GM19463 (cell line): ENCODE results near the gene EML1.

Experiments used
- ATAC-seq: cut with Tn5 transposase; IDR thresholded peaks from one replicate; pipeline ENCODE4 v1.9.1; 2021; ENCODE audit warnings: mild to moderate bottlenecking, moderate library complexity; ENCODE audit not compliant: unreplicated experiment

Gene EML1, protein sequence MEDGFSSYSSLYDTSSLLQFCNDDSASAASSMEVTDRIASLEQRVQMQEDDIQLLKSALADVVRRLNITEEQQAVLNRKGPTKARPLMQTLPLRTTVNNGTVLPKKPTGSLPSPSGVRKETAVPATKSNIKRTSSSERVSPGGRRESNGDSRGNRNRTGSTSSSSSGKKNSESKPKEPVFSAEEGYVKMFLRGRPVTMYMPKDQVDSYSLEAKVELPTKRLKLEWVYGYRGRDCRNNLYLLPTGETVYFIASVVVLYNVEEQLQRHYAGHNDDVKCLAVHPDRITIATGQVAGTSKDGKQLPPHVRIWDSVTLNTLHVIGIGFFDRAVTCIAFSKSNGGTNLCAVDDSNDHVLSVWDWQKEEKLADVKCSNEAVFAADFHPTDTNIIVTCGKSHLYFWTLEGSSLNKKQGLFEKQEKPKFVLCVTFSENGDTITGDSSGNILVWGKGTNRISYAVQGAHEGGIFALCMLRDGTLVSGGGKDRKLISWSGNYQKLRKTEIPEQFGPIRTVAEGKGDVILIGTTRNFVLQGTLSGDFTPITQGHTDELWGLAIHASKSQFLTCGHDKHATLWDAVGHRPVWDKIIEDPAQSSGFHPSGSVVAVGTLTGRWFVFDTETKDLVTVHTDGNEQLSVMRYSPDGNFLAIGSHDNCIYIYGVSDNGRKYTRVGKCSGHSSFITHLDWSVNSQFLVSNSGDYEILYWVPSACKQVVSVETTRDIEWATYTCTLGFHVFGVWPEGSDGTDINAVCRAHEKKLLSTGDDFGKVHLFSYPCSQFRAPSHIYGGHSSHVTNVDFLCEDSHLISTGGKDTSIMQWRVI

GRCh38 chr14:99793213-99794150 lies at the start of gene EML1:
Gene EML1 (plus strand): TSS chr14:99793413. CDS start chr14:99793477, 64 bp downstream.
- ATAC-seq, result peak; percentile 94

DNA sequence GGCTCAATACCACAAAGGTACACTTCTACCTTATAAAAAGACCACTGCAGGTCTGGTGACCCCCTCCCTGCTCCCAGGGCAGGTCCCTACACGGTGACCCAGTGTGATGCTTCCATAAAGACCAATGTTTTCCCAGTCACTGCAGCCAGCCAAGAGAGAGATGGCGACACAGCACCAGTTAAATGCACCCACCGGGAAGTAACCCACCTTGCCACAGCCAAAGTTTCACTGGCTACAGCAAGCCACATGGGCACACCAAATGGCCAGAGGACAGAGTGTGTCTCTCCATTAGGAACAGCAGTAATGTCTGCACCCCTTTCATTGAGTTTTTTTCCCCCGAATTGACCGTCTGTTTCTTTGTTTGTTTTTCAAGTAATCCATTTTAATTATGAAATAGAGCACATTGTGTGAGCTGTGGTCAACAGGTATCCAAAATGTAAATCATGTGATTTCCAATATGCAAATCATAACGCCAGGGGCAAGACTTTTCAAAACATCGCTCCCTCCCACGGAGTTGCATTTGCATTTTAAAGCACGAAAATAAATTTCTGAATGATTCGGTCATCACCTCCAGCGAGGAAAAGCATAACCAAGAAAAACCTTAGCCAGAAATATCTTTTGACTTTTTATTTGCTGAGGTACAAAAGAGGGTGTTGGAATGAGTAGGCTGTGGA lies 48.9 kb upstream of the EML1 start:
- ATAC-seq, result no peak

- no peak for ATAC-seq
Measured at GRCh38 chr14:99744873-99745224, 48.4 kb upstream of the EML1 start.

GRCh38 chr14:99745307-99745951 lies 47.8 kb upstream of the EML1 start:
- no peak for ATAC-seq

- no peak for ATAC-seq
Measured at GRCh38 chr14:99747167-99747566, 46.0 kb upstream of the EML1 start.

DNA sequence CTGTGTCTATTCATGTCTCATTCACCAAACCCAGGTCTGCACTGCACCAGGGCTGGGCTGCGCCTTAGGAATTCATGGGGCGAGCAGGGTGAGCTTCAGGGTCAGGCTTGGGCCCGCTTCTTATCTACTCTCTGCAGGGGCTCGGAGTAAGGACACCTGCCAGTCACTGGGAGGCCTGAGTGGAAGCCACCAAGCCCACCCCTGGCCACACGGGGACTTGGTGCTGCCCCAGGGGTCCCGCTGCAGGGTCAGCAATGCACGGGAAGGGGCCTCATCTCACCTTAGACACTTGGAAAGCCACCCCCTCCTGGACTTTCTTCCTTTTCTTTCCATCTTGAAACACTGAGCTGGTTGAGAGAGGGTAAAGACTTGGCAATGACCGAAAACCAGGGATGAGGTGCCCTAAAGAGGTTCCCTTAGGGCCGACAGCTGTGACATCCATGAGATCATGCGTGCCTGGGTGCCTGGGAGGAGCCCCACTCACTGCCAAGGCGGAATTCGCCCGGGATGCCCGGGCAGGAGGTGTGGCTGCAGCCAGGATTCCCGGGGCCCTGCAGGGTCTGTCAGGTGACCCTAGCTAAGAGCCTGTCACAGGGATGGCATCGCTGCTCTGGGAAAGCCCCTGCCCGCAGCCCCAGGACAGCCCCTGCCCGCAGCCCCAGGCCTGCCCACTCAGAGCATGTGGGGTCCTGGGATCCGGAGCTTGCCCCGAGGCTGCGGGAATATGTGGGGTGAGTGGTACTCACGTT lies 45.5 kb upstream of the EML1 start:
- no peak for ATAC-seq

DNA sequence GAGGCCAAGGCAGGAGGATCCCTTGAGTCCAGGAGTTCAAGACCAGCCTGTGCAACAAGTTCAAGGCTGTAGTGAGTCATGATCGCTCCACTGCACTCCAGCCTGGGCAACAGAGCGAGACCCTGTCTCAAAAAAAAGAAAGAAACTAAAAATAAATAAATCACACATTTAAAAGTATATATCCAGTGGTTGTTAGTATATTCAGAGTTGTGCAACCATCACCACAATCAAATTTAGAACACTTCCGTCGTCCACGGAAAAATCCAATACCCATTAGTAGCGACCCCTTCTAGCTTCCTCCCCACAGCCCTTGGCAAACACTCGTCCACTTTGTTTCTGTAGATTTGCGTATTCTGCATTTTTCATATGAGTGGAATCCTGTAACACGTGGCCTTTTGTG lies 44.7 kb upstream of the EML1 start:
- ATAC-seq, result no peak

GRCh38 chr14:99749142-99749541 lies 44.1 kb upstream of the EML1 start:
- ATAC-seq, result no peak

GRCh38 chr14:99749763-99750715 lies 43.2 kb upstream of the EML1 start:
- no peak for ATAC-seq

- ATAC-seq, result no peak
Measured at GRCh38 chr14:99750746-99751450, 42.3 kb upstream of the EML1 start.

GRCh38 chr14:99751539-99752485 lies 41.4 kb upstream of the EML1 start:
- no peak for ATAC-seq

- ATAC-seq, result no peak
Measured at GRCh38 chr14:99752486-99753121, 40.6 kb upstream of the EML1 start.

- no peak for ATAC-seq
Measured at GRCh38 chr14:99753225-99754140, 39.7 kb upstream of the EML1 start.

DNA sequence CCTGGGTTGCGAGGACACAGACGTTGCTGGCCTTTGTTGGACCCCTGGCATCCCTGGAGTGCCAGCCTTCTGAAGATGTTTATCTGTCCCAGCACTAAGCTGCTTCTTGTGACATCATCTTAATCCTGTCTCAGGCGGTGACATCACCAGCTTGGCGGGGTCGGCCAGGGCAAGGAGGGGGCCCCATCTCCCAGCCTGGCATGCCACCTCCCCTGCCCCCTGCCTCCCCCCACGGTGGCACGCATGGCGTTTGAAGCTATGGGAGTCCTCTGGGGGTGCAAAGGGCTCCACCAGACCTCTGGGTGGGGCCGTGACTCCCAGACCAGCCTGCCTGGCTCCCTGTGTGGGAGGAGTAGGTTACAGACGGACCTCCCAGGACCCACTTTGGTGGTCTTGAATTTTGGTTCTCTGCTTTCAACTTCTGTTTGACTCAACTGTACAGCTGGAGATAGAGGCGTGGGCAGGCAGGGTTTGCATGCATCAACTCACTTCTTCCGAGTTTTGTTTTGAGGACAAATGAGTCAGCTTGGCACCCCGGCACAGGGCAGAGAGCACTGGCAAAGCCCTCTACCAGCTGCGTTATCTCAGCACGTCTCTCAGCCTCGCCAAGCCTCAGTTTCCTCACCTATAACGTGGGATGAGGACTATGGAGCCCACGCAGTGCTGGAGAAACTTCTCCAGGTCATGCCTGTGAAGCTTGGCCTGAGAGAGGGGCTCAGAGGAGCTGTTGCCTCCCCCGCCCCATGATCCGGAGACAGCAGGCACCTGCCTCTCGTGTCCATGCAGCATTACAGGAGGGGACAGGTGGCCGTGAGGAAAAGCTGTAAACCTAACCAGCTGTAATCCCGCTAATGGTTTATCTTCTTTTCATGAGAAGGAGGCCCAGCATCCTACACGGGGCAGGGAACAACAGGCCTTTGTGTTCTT lies 38.8 kb upstream of the EML1 start:
- ATAC-seq, result no peak
